Muscle layer of colon (tissue), 2 donors: ENCODE results near the gene SLC25A29.
"Not testable (repeated sequence)": the region's sequence is repeated elsewhere in the genome, so short reads cannot be mapped to it uniquely, and the experiment has no call there.

Source experiments
- H3K27ac ChIP-seq: one replicate; pipeline ENCODE4 v1.7.0; 2013; ENCODE audit warnings: low read depth, mild to moderate bottlenecking, low read length, moderate library complexity
- H3K27me3 ChIP-seq, 2 donors: one replicate each; pipeline ENCODE4 v1.7.0; 2013; ENCODE audit warnings: low read length in 2 of 2, mild to moderate bottlenecking in 2 of 2; ENCODE audit not compliant: insufficient read depth in 2 of 2, control insufficient read depth in 1 of 2
- H3K36me3 ChIP-seq: one replicate; pipeline ENCODE4 v1.7.0; 2013; ENCODE audit warnings: mild to moderate bottlenecking, low read length; ENCODE audit not compliant: insufficient read depth
- H3K4me1 ChIP-seq: one replicate; pipeline ENCODE4 v1.7.0; 2013; ENCODE audit warnings: mild to moderate bottlenecking, low read length; ENCODE audit not compliant: insufficient read depth
- H3K4me3 ChIP-seq, 2 donors: one replicate each; pipeline ENCODE4 v1.7.0; 2013; ENCODE audit warnings: low read length in 2 of 2, low read depth in 1 of 2, mild to moderate bottlenecking in 1 of 2, moderate library complexity in 1 of 2
- H3K9ac ChIP-seq: one replicate; pipeline ENCODE4 v1.7.0; 2013; ENCODE audit warnings: low read length
- H3K9me3 ChIP-seq: one replicate; pipeline ENCODE4 v1.7.0; 2013; ENCODE audit warnings: mild to moderate bottlenecking, low read length
- donor health status: abdominal sarcoma.
- donor health status: Adenocarcinoma of cecum.

The SLC25A29 gene

DNA sequence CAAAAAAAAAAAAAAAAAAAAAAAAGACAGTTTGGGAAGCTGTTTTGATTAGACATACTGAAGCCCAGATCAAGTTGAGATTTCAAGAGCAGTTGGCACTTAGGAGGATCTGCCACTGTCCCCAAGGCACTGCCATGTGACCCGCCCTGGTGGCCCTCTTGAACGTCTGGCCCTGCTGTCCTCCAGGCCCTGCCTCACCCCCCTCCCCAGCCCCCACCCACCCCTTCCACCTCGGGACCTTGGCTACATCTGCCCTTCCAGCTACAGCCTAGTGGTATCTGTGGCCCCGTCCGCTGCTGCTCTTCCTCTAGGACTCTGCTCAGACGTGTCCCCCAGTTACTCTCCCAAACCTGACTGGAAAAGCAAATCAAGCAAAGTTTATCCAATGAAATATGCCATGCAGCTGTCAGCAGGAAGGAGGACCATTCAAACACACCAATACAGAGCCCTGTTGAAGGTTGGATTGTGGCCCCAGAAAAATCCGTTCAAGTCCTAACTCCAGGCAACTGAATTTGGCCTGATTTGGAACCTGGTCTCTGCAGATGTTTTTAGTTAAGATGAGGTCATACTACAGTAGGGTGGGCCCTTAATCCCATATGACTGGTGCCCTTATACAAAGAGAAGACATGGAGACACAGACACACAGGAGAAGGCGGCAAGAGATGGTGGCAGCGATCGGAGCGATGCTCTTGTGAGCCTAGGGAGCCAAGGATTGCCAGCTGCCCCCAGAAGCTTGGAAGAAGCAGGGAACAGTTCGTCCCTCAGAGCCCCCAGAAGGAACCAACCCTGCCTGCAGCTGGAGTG is 17.7 kb downstream of the SLC25A29 start:
- no peaks in the 10 kb centered on the region for H3K4me1 ChIP-seq
- H3K4me3 ChIP-seq = no peak overlapping the region
- no peak overlapping the region for H3K27ac ChIP-seq
- no peaks in the 10 kb centered on the region for H3K9me3 ChIP-seq
- no peaks in the 10 kb centered on the region for H3K27me3 ChIP-seq
- peaks cover 8% of the 10 kb centered on the region for H3K36me3 ChIP-seq
- no peak overlapping the region for H3K9ac ChIP-seq

GRCh38 chr14:100287998-100288295 is 18.3 kb downstream of the SLC25A29 start:
- H3K9ac ChIP-seq, H3K36me3 ChIP-seq, H3K27me3 ChIP-seq, H3K4me1 ChIP-seq, H3K27ac ChIP-seq, H3K9me3 ChIP-seq, H3K4me3 ChIP-seq: not testable (repeated sequence)

- Histone ChIP-seq H3K9me3 (no peaks in the 10 kb centered on the region), H3K4me1 (no peaks in the 10 kb centered on the region), H3K27me3 (no peaks in the 10 kb centered on the region), H3K27ac (no peak overlapping the region), H3K9ac (no peak overlapping the region), H3K36me3 (peaks cover 8% of the 10 kb centered on the region), H3K4me3 (no peak overlapping the region)
Observed at GRCh38 chr14:100287202-100287997, 18.8 kb downstream of the SLC25A29 start.

DNA sequence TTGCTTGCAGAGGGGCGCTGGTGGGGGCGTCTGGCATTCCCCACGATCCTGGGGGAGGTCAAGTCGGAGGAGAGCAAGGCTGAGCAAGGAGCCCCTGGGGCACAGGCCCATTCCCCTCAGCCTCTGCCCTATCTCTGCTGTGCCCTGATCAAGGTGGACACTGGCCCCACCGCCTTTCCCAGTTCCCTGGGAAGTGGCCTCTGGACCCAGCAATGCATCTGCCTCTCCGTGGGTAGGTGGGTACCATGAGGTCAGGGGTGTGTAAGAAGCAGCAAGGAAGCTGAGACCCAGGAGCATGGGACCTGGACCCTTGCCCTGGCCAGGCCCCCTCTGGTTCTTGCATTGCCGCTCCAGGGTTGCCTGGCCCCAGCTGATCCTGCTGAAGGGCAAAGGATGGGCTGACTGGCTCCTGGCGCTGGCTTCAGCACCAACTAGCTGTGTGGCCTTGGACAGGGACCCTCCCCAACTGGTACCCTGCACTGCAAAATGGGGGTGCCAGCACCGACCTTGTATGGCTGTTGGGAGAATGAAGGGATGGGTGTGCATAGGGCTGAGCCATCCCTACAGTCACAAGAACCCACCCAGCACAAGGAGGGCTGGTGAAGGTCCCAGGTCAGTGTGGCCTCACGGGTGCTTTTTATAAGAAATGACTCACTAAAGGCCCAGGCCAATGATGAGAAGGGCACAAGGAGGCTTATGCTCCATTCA is 19.6 kb downstream of the SLC25A29 start:
- no peak overlapping the region for H3K27ac ChIP-seq
- H3K27me3 ChIP-seq = no peaks in the 10 kb centered on the region
- H3K9me3 ChIP-seq = no peaks in the 10 kb centered on the region
- no peak overlapping the region for H3K9ac ChIP-seq
- H3K4me3 ChIP-seq = no peak overlapping the region
- peaks cover 3% of the 10 kb centered on the region for H3K36me3 ChIP-seq
- no peaks in the 10 kb centered on the region for H3K4me1 ChIP-seq

- Histone ChIP-seq H3K27me3 (no peaks in the 10 kb centered on the region), H3K4me3 (peak overlapping the region; percentile 53 to 90), H3K9ac (no peak overlapping the region), H3K4me1 (peaks cover 3% of the 10 kb centered on the region), H3K27ac (peak overlapping the region; percentile 78), H3K36me3 (no peaks in the 10 kb centered on the region), H3K9me3 (no peaks in the 10 kb centered on the region)
Observed at GRCh38 chr14:100285913-100286400, 20.3 kb downstream of the SLC25A29 start.

GRCh38 chr14:100285021-100285912 is 21.0 kb downstream of the SLC25A29 start:
- no peaks in the 10 kb centered on the region for H3K27me3 ChIP-seq
- no peaks in the 10 kb centered on the region for H3K9me3 ChIP-seq
- no peaks in the 10 kb centered on the region for H3K36me3 ChIP-seq
- peaks cover 3% of the 10 kb centered on the region for H3K4me1 ChIP-seq
- H3K27ac ChIP-seq = peak overlapping the region; percentile 78
- H3K9ac ChIP-seq = no peak overlapping the region
- H3K4me3 ChIP-seq = peak overlapping the region; percentile 53 to 90

DNA sequence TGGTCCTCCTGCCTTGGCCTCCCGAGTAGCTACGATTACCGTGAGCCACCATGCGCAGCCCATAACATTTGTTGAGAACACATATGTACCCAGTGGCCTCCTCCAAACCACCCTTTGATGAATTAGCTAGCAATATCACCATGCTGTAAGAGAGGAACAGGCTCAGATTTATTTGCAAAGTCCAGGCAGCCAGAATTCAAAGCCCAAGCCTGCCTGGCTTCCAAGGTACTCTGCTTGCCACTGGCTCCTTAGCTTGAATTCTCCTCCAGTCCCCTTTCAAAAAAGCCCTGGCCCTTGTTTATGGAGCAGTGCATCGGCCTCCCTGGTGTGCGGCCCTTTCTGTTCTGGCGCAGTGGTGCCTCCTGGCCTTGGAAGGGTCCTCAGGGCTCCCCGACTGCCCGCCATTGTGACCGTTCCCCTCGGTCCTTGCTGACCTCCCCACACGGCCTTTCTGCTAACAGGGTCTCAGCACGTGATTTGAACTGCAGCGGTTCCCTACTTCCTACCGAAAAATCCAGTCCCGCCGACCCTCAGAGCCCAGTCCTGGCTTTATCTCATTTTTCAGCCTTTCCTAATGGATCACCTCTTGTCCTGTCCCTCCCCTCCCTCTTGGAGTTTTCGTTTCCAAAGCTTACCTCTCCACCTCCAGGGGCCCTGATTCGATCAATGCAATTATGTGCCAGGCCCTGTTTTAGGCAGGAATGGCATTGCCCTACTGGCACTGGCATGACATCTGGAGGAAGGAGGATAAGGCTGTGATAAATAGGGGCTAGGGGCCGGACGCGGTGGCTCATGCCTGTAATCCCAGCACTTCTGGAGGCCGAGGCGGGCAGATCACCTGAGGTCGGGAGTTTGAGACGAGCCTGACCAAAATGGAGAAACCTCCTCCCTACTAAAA is 22.0 kb downstream of the SLC25A29 start:
- Histone ChIP-seq H3K27me3 (no peaks in the 10 kb centered on the region), H3K27ac (peak overlapping the region; percentile 78), H3K9ac (no peak overlapping the region), H3K4me3 (peak overlapping the region; percentile 53 to 90), H3K36me3 (no peaks in the 10 kb centered on the region), H3K4me1 (peaks cover 3% of the 10 kb centered on the region), H3K9me3 (no peaks in the 10 kb centered on the region)

GRCh38 chr14:100283436-100283835 is 22.8 kb downstream of the SLC25A29 start:
- not testable (repeated sequence) for H3K4me1 ChIP-seq, H3K27ac ChIP-seq, H3K9me3 ChIP-seq, H3K36me3 ChIP-seq, H3K27me3 ChIP-seq, H3K4me3 ChIP-seq, H3K9ac ChIP-seq

DNA sequence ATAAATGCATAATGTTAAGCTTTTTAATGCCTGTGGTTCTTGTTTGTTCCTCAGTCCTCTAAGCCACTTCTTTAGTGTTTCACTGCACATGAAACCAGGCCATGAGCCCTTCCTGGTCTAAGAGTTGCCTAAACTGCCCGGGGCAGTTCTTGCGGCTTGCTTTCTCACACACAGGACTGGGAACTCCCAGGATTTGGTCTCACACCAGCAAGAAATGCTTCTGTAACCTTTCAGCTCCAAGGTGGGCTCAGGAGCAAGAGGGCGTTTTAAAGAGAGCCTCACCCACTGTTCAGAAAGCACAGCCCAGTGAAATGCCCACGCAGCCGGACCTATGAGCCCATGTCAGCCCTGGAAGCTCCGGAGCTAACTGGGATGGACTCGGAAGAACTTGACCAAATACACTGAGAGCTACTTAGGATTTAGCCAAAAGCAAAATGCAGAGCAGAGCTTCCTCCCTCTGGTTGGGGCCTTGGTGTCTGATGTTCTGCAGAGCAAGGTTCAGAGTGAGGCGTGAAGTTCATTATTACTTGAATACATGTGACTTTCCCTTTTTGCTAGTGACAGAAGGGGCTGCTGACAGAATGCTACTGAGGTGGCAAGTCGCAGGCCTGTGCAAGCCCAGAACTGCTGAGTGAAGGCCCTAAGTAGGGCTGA is 23.4 kb downstream of the SLC25A29 start:
- H3K9me3 ChIP-seq = no peaks in the 10 kb centered on the region

DNA sequence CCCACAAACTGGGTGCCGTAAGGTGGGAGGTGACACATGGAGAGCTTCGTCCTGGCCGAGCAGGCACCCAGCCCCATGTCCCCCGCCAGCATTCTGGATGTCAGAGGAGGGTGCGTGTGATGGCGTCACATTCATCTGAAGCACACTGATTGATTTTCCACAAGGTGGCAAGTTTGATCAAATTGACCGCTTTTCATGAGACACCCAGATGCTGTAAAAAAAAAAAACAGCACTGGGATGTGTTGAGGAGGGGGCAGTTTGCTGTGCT is 24.2 kb downstream of the SLC25A29 start:
- Histone ChIP-seq H3K27ac (no peak overlapping the region), H3K27me3 (no peaks in the 10 kb centered on the region), H3K4me1 (peaks cover 8% of the 10 kb centered on the region), H3K9me3 (no peaks in the 10 kb centered on the region), H3K9ac (no peak overlapping the region), H3K36me3 (no peaks in the 10 kb centered on the region), H3K4me3 (no peak overlapping the region)

More for the DNA sequence above, 23.4 kb downstream of the SLC25A29 start:
- Histone ChIP-seq H3K4me3 (no peak overlapping the region), H3K27me3 (no peaks in the 10 kb centered on the region), H3K36me3 (no peaks in the 10 kb centered on the region), H3K9ac (no peak overlapping the region), H3K4me1 (peaks cover 3% of the 10 kb centered on the region), H3K27ac (no peak overlapping the region)
